ENCODE results near the gene KIAA1217. TPM values are rescaled to one million over a fixed set of nuclear protein-coding genes. Genes with fewer than 3 reads are reported as not detected.

The KIAA1217 gene
- total RNA-seq, 1 experiment from 2014 or later = 18.6 TPM

DNA sequence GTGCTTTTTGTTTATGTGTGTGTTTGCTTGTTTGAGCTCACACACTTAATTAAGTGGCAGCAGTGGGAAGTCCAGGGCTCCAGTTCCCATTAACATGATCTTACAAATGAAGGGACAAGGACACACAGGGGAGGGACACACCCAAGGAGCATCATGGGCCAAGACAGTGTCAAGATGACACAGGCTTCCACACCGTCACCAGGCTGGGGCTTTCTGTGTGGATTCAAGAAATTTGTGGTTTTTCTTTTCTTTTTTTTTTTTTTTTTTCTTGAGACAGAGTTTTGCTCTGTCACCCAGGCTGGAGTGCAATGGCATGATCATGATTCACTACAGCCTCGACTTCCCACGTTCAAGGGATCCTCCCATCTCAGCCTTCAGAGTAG, 173.6 kb downstream of the KIAA1217 start:
- Histone ChIP-seq H3K27me3 (ENCODE audit: insufficient read depth, low read length) (no peaks in the 10 kb centered on the region), H2AFZ (ENCODE audit: low read length) (no peak overlapping the region), H3K27ac (ENCODE audit: insufficient read length, low read depth, low read length) (no peak overlapping the region), H2AK5ac (ENCODE audit: insufficient read length, low read length) (no peak overlapping the region), H2BK15ac (ENCODE audit: low read depth, low read length) (no peak overlapping the region), H3K14ac (ENCODE audit: insufficient read depth, low read length) (no peak overlapping the region), H3K79me2 (ENCODE audit: insufficient read depth, low read length) (no peaks in the 10 kb centered on the region), H4K8ac (replicated peaks; ENCODE audit: insufficient read length, low read depth, low read length) (no peak overlapping the region), H3K4me2 (ENCODE audit: insufficient read depth, insufficient read length, low read length) (no peak overlapping the region), H2BK20ac (ENCODE audit: low read depth, low read length, poor library complexity, severe bottlenecking) (no peak overlapping the region), H3K4me1 (ENCODE audit: insufficient read depth, low read length) (peaks cover 3% of the 10 kb centered on the region; the same call in 1 of the 2 replicates), H3T11ph (ENCODE audit: low read length) (no peak overlapping the region), H3K79me1 (ENCODE audit: insufficient read depth, low read depth, low read length, poor library complexity, severe bottlenecking) (no peaks in the 10 kb centered on the region), H3K56ac (ENCODE audit: insufficient read length, low read depth, low read length) (no peak overlapping the region), H3K9me3 (ENCODE audit: control insufficient read depth, low read depth, low read length) (no peaks in the 10 kb centered on the region), H4K5ac (ENCODE audit: insufficient read length, low read depth, low read length) (no peak overlapping the region), H3K18ac (ENCODE audit: insufficient read length, low read depth, low read length) (no peak overlapping the region), H2BK120ac (ENCODE audit: low read depth, low read length, poor library complexity, severe bottlenecking) (peak overlapping the region; percentile 48), H4K20me1 (ENCODE audit: control insufficient read depth, insufficient read depth, insufficient read length) (no peaks in the 10 kb centered on the region), H3K23me2 (ENCODE audit: insufficient read length, low read depth, low read length, poor library complexity, severe bottlenecking) (no peaks in the 10 kb centered on the region), H2BK12ac (ENCODE audit: insufficient read length, low read depth, low read length) (no peak overlapping the region), H3K9ac (ENCODE audit: extremely low read depth, insufficient read length, low read length) (no peak overlapping the region), H3K4ac (ENCODE audit: low read depth, low read length) (no peak overlapping the region), H4K91ac (ENCODE audit: insufficient read length, low read depth, low read length) (no peak overlapping the region), H2BK5ac (ENCODE audit: insufficient read length, low read length) (no peak overlapping the region), H3K23ac (ENCODE audit: insufficient read length, low read depth, low read length) (no peak overlapping the region)
- TF ChIP-seq, protein P1, sequence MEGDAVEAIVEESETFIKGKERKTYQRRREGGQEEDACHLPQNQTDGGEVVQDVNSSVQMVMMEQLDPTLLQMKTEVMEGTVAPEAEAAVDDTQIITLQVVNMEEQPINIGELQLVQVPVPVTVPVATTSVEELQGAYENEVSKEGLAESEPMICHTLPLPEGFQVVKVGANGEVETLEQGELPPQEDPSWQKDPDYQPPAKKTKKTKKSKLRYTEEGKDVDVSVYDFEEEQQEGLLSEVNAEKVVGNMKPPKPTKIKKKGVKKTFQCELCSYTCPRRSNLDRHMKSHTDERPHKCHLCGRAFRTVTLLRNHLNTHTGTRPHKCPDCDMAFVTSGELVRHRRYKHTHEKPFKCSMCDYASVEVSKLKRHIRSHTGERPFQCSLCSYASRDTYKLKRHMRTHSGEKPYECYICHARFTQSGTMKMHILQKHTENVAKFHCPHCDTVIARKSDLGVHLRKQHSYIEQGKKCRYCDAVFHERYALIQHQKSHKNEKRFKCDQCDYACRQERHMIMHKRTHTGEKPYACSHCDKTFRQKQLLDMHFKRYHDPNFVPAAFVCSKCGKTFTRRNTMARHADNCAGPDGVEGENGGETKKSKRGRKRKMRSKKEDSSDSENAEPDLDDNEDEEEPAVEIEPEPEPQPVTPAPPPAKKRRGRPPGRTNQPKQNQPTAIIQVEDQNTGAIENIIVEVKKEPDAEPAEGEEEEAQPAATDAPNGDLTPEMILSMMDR (conservative IDR thresholded peaks at IDR 0.05) = no peak
- H3K27ac Mint-ChIP-seq = peak overlapping the region in 2 of 3 experiments; percentile 60 to 71; a peak in 2 of 7 replicates
- peaks cover 21 to 37% of the 10 kb centered on the region in 2 experiments for H3K4me1 Mint-ChIP-seq
- WGBS (ENCODE audit: extremely low coverage, insufficient read length, low lambda C conversion rate) = no CpG with 5 or more reads among the region's 3 CpGs
- H3K9me3 Mint-ChIP-seq = no peaks in the 10 kb centered on the region
- H3K27me3 Mint-ChIP-seq (ENCODE audit: low read depth) = no peaks in the 10 kb centered on the region
- peaks cover 0 to 6% (median 4%) of the 10 kb centered on the region in 3 experiments; a peak in 5 of 7 replicates for H3K36me3 Mint-ChIP-seq (ENCODE audit: insufficient read depth in 1 of 3, low read depth in 3 of 3)
- DNase-seq = no peak
- no peak overlapping the region for H3K4me3 Mint-ChIP-seq

Data from H9 (cell line).